Activated CD4-positive, CD25-positive, alpha-beta regulatory T cell (primary cell): ENCODE results near the gene FNDC4.
"Not testable (repeated sequence)": the region's sequence is repeated elsewhere in the genome, so short reads cannot be mapped to it uniquely, and the experiment has no call there.

ENCODE experiments used
- DNase-seq, 4 experiments: peaks; one replicate each; lab custom pipeline; 2025; lab: John Stamatoyannopoulos, UW

FNDC4 gene

GRCh38 chr2:27494944-27495554 is at the start of gene FNDC4:
Gene FNDC4, minus strand, starts transcription at chr2:27495200. Its CDS starts 521 bp downstream, at chr2:27494679.
- DNase-seq = no peak

- no peak for DNase-seq
These were observed 49.3 kb upstream of the FNDC4 start for GRCh38 chr2:27544143-27544821.

- DNase-seq = not testable (repeated sequence)
These were observed 44.6 kb upstream of the FNDC4 start for GRCh38 chr2:27539649-27540048.

- DNase-seq = not testable (repeated sequence)
These were observed 43.9 kb upstream of the FNDC4 start for GRCh38 chr2:27538839-27539450.

GRCh38 chr2:27537287-27537686 is 42.3 kb upstream of the FNDC4 start:
- no peak for DNase-seq

GRCh38 chr2:27531983-27532382 is 37.0 kb upstream of the FNDC4 start:
- DNase-seq = no peak

- DNase-seq = no peak
These were observed 32.2 kb upstream of the FNDC4 start for GRCh38 chr2:27527182-27527581.

GRCh38 chr2:27522400-27522945 is 27.5 kb upstream of the FNDC4 start:
- no peak for DNase-seq

GRCh38 chr2:27520316-27520715 is 25.3 kb upstream of the FNDC4 start:
- DNase-seq = no peak

GRCh38 chr2:27518782-27519113 is 23.7 kb upstream of the FNDC4 start:
- DNase-seq = no peak

GRCh38 chr2:27518113-27518781 is 23.2 kb upstream of the FNDC4 start:
- no peak for DNase-seq

- DNase-seq = no peak
These were observed 14.3 kb upstream of the FNDC4 start for GRCh38 chr2:27509326-27509725.

- no peak for DNase-seq
These were observed 12.3 kb upstream of the FNDC4 start for GRCh38 chr2:27507293-27507692.

GRCh38 chr2:27506587-27506986 is 11.6 kb upstream of the FNDC4 start:
- DNase-seq = no peak

GRCh38 chr2:27502142-27502541 is 7.1 kb upstream of the FNDC4 start:
- DNase-seq = no peak

- no peak for DNase-seq
These were observed 6.0 kb upstream of the FNDC4 start for GRCh38 chr2:27501042-27501441.

GRCh38 chr2:27498975-27499374 is 4.0 kb upstream of the FNDC4 start:
- DNase-seq = no peak

- no peak for DNase-seq
These were observed 2.3 kb upstream of the FNDC4 start for GRCh38 chr2:27497288-27497627.

GRCh38 chr2:27496357-27497287 is 1.6 kb upstream of the FNDC4 start, which contains the start of gene GCKR:
Gene GCKR, plus strand, starts transcription at chr2:27496839. Its CDS starts 66 bp downstream, at chr2:27496905.
- no peak for DNase-seq

GRCh38 chr2:27495840-27496356 is 898 bp upstream of the FNDC4 start:
- DNase-seq = no peak

- DNase-seq = no peak
These were observed 586 bp downstream of the FNDC4 start for GRCh38 chr2:27494284-27494943.
